22Rv1 (cell line): ENCODE data around the gene PRKCE.

ENCODE experiments used
- H3K27ac ChIP-seq: fragments of 450-650 bp; 2 replicates; pipeline ENCODE4 v1.5.1; 2017
- ZFX ChIP-seq: fragments of 450-650 bp; IDR thresholded peaks from 2 replicates; pipeline ENCODE4 v1.6.1; 2017; ENCODE audit warnings: antibody characterized with exemption, borderline replicate concordance
- TF ChIP-seq, protein P1 (sequence below): fragments of 450-650 bp; IDR thresholded peaks from 2 replicates; pipeline ENCODE4 v1.5.1; 2017; ENCODE audit warnings: mild to moderate bottlenecking

Gene PRKCE

DNA sequence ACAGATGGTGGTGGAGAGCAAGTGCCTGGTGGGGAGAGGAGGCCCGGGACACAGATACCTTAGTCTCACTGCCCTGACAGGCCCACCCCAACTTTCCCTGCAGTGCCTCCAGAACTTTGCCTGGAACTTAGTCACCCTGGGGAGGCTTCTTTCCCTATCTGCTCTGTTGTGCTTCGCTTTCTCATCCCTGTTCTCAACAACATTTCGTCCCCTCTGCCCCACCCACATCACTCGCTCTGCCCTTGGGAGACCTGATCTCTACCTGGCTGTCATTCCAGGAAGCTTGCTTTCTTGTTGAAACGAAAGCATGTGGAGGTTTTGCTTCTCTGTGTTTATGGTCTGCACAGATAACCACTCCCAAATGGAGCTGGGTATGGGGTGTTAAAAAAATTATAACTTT, 93.8 kb downstream of the PRKCE start:
- TF ChIP-seq, protein P1, sequence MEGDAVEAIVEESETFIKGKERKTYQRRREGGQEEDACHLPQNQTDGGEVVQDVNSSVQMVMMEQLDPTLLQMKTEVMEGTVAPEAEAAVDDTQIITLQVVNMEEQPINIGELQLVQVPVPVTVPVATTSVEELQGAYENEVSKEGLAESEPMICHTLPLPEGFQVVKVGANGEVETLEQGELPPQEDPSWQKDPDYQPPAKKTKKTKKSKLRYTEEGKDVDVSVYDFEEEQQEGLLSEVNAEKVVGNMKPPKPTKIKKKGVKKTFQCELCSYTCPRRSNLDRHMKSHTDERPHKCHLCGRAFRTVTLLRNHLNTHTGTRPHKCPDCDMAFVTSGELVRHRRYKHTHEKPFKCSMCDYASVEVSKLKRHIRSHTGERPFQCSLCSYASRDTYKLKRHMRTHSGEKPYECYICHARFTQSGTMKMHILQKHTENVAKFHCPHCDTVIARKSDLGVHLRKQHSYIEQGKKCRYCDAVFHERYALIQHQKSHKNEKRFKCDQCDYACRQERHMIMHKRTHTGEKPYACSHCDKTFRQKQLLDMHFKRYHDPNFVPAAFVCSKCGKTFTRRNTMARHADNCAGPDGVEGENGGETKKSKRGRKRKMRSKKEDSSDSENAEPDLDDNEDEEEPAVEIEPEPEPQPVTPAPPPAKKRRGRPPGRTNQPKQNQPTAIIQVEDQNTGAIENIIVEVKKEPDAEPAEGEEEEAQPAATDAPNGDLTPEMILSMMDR = no peak
- no peak for TF ChIP-seq ZFX
- no peak overlapping the region for H3K27ac ChIP-seq

DNA sequence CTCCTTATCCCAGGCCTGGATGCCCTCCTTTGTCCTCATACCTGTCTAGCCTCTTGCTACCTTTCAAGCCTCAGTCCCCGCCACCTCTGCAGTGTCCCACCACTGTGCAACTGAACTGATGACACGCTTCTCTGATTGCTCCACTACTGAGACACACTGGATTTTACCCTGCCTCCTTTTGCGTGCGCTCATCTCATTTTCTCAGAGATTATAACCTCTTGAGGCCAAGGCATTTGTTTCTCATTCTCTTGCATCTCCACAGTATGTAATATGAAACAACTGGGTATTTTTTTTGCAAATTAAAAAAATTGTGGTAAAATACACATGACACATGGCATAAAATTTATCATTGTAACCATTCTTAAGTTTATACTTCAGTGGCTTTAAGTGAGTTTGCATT, 95.4 kb downstream of the PRKCE start:
- no peak for TF ChIP-seq ZFX
- TF ChIP-seq, protein P1 = no peak
- H3K27ac ChIP-seq = no peak overlapping the region

DNA sequence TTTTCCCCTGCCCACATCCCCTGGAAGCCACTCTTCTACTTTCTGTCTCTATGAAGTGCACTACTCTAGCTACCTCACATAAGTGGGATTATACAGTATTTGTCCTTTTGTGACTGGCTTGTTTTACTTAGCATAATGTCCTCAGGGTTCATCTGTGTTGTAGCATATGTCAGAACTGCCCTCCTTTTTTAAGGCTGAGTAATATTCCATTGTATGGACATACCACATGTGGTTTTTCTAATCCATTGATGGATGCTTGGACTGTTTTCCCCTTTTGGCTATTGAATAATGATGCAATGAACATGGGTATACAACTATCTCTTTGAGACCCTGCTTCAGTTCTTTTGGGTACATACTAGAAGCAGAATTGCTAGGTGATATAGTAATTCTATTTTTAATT, 95.9 kb downstream of the PRKCE start:
- TF ChIP-seq, protein P1 = no peak
- no peak for TF ChIP-seq ZFX

DNA sequence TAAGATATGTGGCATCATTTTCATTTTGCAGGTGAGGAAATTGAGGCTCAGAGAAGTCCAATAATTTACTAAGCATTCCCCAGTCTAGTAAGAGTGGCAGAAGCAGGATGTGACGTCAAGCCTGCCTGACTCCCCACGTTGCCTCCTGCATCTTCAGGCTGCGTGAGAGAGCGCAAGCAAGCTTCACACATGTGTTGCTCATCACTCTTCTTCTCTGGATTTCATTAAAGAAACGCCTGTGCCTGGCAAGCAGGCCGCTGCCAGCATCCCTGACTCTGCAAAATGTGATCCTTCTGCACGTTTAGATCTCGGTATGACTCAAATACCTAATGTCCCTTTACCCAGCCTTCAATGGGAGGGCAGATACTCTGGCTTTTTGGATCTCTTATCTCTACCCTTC, 96.8 kb downstream of the PRKCE start:
- no peak for TF ChIP-seq ZFX
- TF ChIP-seq, protein P1 = no peak
- H3K27ac ChIP-seq = no peak overlapping the region

More for the DNA sequence above, 95.9 kb downstream of the PRKCE start:
- no peak overlapping the region for H3K27ac ChIP-seq

DNA sequence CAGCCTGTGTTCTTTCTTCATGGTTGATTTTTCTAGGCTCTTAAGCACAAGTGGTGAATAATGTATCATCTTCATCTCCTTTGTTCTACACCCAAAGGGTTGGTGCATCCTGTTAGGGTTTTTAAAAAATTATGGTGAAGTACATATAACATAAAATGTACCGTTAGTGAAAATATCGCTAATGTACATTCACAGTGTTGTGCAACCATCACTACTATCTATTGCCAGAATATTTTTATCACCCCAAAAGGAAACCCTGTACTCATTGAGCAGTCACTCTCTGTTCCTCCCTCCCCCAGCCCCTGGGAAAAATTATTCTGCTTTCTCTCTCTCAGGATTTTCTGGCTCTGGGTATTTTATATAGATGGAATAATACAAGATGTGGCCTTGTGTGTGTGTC, 98.5 kb downstream of the PRKCE start:
- H3K27ac ChIP-seq = no peak overlapping the region
- TF ChIP-seq, protein P1 = no peak
- TF ChIP-seq ZFX = no peak

DNA sequence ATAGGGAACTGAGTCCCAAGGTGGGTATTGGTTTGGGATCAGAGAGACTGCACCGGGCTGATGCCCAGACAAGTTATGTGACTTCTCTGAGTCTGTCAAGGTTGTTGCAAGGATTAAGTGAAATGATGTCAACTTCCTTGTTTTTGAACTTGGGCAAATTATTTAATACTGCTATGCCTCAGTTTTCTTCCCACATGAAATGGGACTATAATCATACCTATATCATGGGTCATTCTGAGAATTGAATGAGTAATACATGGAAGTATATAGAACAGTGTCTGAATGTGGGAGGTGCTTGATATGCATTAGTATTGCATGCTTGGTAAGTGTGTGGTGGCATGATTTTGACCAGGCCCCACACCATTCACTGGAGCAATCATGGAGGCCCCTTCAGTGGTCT, 99.0 kb downstream of the PRKCE start:
- TF ChIP-seq, protein P1 = no peak
- no peak for TF ChIP-seq ZFX
- no peak overlapping the region for H3K27ac ChIP-seq

DNA sequence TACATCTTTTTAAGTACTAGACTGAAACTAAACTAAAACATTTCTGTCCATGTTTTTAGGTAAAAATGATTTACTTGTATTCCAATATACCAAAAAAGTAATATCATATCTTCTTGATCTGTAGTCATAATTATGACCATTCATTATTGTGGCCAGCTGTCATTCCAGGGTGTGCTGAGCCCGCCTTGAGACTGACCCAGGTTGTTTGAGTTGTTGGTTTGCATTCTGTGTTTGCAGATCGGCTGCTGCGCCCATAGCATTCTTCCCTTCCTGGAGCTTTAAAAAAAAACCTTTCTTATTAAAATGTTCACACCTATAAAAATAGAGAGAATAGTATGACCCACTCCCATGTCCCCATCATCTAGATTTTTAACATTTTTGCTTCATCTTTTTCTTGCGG, 101.9 kb downstream of the PRKCE start:
- no peak overlapping the region for H3K27ac ChIP-seq
- TF ChIP-seq ZFX = no peak
- TF ChIP-seq, protein P1 = no peak
